GM10847 (cell line): Measurements from ENCODE around the gene TNFRSF11A.

Source experiments
- POLR2A ChIP-seq: IDR thresholded peaks from 2 replicates; pipeline ENCODE4 v1.6.1; 2011; ENCODE audit not compliant: insufficient read length; ENCODE audit errors: extremely low read depth

The TNFRSF11A gene

DNA sequence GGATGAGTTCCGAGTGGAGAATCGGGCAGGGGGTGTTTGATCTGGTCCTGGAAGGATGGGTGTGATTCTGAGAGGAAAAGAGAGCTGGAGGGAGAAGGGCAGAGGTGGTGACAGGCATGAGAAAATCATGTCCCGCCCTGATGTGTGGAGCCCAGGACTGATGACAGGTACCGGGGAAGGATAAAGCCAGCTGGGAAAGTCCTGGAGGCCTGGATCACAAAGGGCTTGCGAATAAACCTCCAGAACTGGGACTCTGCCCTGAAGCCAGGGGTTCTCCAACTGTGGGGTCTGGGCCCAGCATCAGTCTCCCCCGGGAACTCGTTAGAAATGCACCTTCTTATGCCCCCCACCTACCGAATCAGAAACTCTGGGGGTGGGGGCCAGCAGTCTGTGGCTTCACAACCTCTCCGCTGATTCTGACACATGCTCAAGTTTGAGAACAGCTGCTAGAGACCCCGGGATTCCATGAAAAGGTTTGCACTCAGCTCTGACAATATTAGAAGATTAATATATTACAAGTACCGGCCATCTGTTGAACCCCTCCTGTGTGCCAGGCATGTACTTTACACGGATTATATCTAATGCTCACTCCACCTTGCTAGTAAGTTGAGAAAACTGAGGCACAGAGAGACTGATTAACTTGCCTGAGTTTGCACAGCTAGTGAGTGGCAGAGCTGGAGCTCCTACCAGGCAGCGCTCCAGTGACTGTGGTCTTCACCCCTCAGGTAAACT, 8.0 kb downstream of the TNFRSF11A start:
- TF ChIP-seq POLR2A: no peak

DNA sequence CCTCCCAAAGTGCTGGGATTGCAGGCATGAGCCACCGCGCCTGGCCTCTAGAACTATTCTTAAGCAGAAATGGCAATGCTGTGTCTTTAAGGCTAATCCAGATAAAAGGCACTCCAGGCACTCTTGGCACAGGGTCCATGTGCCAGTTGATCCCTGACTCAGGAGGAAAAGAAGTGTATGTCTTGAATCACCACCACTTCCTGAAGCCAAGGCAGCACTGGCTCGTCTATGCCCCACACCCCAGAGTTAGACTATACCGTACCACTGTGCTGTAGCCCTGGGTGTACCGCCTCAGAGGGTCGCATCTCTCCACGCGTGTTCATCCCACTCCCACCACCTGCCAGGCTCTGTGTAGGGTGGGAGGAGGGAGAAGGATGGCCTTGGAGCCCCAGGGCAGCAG, 9.0 kb downstream of the TNFRSF11A start:
- no peak for TF ChIP-seq POLR2A

DNA sequence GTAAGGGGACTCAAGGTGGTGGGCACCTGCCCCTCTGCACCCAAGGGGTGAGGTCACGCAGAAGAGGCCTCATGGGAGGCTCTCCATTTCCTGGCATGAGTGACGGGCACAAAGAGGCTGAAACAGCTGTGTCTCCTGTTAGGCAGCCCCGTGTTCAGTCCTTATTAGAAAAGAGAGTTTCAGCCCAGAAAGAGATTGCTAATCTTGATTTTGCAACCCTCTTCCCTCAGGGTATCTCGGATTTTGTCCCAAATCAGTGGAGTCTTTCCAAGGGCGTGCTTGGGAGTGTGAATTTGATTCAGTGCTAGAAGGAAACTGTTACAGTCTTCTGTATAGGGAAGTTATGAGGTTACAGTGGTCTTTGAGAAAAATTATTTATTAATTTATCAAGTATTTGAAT, 10.4 kb downstream of the TNFRSF11A start:
- TF ChIP-seq POLR2A: no peak

- TF ChIP-seq POLR2A: no peak
Observed at GRCh38 chr18:62336618-62337017, 11.5 kb downstream of the TNFRSF11A start.

GRCh38 chr18:62337336-62337735, 12.2 kb downstream of the TNFRSF11A start:
- TF ChIP-seq POLR2A: no peak

DNA sequence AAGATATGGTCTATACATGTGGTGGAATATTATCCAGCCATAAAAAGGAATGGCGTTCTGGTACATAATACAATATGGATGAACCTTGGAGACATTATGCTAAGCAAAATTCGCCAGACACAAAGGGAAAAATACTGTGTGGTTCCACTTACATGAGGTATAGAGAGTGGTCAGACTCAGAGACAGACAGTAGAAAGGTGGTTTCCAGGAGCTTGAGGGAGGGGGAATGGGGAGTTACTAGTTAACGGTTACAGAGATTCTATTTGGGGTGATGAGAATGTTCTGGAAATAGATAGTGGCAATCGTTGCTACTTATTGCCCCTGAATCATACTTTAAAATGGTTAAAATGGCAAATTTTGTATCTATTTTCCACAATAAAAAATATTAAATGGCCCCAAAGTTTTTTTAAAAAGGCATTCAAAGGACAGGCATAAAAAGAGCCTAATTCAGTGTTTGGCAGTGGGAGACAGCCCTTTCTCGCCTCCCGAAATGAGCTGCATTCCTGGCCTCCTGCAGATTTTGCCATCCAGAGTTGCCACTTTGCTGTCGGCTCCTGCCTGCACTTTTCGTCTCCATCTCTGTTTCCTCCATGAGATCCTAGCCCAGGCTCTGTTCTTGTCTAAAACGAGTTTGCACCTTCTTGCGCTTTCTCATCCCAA, 13.5 kb downstream of the TNFRSF11A start:
- no peak for TF ChIP-seq POLR2A

- TF ChIP-seq POLR2A: no peak
Observed at GRCh38 chr18:62339106-62339988, 14.2 kb downstream of the TNFRSF11A start.

- no peak for TF ChIP-seq POLR2A
Observed at GRCh38 chr18:62340996-62341395, 15.9 kb downstream of the TNFRSF11A start.

- TF ChIP-seq POLR2A: no peak
Observed at GRCh38 chr18:62341473-62341872, 16.4 kb downstream of the TNFRSF11A start.

DNA sequence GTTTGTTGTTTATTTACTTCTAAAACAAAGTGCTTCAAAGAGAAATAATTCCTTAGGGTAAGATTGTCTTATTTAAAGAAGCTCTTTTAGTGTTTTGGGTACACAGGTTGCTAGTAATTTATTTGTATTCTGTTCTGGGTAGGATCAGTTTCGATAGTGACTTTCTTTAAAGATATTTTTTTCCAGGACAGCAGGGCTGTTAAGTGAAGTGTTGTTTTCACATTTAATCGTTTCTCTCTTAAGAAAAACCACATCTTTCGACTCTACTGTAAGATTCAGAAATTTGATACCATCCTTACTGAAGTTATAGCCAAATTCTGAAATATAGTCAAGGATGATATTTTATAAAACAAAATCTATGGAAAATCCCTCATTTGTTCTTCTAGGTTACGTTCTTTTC, 17.8 kb downstream of the TNFRSF11A start:
- no peak for TF ChIP-seq POLR2A

GRCh38 chr18:62343316-62343715, 18.2 kb downstream of the TNFRSF11A start:
- TF ChIP-seq POLR2A: no peak

- no peak for TF ChIP-seq POLR2A
Observed at GRCh38 chr18:62345909-62346308, 20.8 kb downstream of the TNFRSF11A start.

DNA sequence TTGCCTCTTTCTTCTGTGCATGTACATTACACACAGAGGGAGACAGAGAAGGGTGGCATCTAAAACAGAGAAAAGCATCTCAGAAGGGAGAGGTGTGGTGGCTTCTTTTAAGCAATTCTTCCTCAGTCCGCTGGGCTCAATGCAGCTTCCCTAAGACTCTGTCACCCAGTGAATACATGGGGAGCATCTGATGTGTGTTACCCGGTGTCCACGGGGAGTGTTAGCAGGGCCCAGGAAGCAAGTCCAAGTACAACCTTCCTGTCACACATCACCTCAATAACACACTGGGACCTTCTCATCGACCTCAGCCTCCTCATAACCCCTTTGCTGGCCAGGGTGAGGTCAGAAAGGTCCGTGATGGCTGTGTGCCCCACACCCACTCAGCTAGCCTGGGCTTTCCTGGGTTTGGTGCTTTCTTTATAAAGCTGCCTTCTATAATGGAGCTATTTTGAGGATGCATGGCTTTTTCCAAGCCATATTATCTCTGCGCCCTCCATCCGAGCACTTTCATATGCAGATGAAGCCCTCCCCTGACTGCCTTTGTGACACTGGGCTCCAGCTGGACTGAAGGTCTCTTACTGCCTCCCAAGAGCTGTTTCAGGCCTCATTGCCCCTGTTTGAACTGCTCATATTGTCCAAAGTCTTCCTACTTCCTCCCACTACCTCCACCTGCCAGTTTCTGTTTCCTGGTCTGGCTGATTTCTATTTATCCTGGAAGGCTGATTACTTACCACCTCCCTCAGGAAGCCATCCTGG, 21.4 kb downstream of the TNFRSF11A start:
- TF ChIP-seq POLR2A: no peak

- TF ChIP-seq POLR2A: no peak
Observed at GRCh38 chr18:62347089-62347506, 22.0 kb downstream of the TNFRSF11A start.

DNA sequence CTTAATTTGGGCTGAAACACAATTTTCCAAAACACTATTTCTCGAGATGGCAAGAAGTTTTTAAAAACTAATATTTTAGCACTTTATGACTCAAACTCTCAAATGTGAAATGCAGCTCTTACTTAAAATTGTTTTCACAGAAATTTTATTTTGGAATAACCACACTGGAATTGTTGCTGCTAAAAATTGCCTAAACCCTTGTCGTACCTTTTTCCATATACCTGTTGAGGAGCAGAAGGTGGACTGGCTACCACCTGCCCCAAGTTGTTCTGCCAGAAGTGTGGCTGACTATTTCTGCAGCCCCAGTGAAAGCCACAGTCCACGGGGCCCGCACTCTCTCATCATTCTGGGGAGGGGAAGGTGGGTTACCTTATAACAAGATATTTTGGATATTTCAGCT, 23.4 kb downstream of the TNFRSF11A start:
- TF ChIP-seq POLR2A: no peak

DNA sequence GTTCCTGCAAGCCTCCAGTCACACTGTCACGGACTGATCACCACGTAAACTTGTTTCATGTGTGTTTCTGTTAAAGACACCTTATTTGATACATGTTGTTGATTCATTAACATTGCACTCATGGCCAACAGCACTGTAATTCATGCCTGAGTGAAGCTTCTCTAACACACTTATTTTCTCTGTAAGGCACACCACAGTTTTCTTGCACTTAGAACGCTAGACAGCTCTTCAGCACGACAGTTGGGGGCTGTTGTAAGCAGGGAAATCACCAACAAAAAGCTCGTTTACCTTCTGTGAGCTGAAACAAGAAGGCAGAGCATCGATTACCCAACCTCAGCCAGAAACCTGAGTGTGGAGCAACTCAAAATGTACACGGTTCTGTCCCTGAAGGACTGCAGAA, 28.1 kb downstream of the TNFRSF11A start:
- TF ChIP-seq POLR2A: no peak

GRCh38 chr18:62354151-62354550, 29.0 kb downstream of the TNFRSF11A start:
- no peak for TF ChIP-seq POLR2A
